Measurements from ENCODE around the gene STK39.

DNA sequence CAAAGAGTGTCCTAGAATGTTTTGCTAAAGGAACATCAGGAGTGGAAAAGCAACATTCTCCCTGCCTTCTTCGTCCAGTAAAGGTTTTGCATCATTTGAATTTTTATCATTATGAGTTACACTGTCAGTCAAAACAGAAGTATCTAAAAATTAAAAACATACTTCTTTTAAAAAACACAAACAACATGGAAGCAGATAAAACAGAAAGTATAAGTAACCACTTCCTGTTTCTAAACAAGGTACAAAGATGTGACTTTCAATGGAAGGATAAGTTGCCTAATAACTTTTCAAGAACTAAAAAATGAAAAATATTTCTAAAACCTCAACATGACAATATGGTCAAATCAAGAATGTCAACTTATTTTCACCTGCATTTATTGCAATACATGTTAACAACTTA is 158.2 kb downstream of the STK39 start:
- TF ChIP-seq CTCF (optimal IDR thresholded peaks at IDR 0.05 in 1 of 3, IDR thresholded peaks at IDR 0.05 in 1 of 3, conservative IDR thresholded peaks at IDR 0.05 in 1 of 3; ENCODE audit: extremely low read depth in 1 of 3, insufficient read depth in 2 of 3, low read length in 3 of 3) (no peak), EZH2 (IDR thresholded peaks at IDR 0.05; ENCODE audit: low read length) (no peak)
